Measurements from ENCODE around the gene ARHGEF4. TPM values are rescaled to one million over a fixed set of nuclear protein-coding genes. Genes with fewer than 3 reads are reported as not detected.
A peak's percentile ranks its signal among the peaks of the same experiment; 100 is the strongest.

ARHGEF4 gene
- total RNA-seq, 1 donor from 2014 or later: 2.6 TPM

- H3K9me3 Mint-ChIP-seq (ENCODE audit: unreplicated experiment): no peaks in the 10 kb centered on the region
- no peaks in the 10 kb centered on the region for H3K36me3 Mint-ChIP-seq (ENCODE audit: unreplicated experiment)
- peaks cover 2% of the 10 kb centered on the region for H3K27me3 Mint-ChIP-seq (ENCODE audit: unreplicated experiment)
- no peak overlapping the region for H3K4me3 Mint-ChIP-seq (ENCODE audit: unreplicated experiment)
- DNase-seq (ENCODE audit: extremely low spot score, unreplicated experiment): no peak
- TF ChIP-seq CTCF (IDR thresholded peaks at IDR 0.05): no peak
- H3K4me1 Mint-ChIP-seq (ENCODE audit: unreplicated experiment): no peaks in the 10 kb centered on the region
- H3K27ac Mint-ChIP-seq (ENCODE audit: unreplicated experiment): no peak overlapping the region
These were observed 140.8 kb downstream of the ARHGEF4 start for GRCh38 chr2:130977461-130978050.

GRCh38 chr2:130981667-130982066, 145.0 kb downstream of the ARHGEF4 start:
- no peak for TF ChIP-seq CTCF (IDR thresholded peaks at IDR 0.05)
- Mint-ChIP-seq H3K27me3 (ENCODE audit: unreplicated experiment) (peaks cover 6% of the 10 kb centered on the region), H3K4me1 (ENCODE audit: unreplicated experiment) (no peaks in the 10 kb centered on the region), H3K36me3 (ENCODE audit: unreplicated experiment) (no peaks in the 10 kb centered on the region), H3K9me3 (ENCODE audit: unreplicated experiment) (no peaks in the 10 kb centered on the region), H3K27ac (ENCODE audit: unreplicated experiment) (no peak overlapping the region), H3K4me3 (ENCODE audit: unreplicated experiment) (no peak overlapping the region)
- no peak for DNase-seq (ENCODE audit: extremely low spot score, unreplicated experiment)

DNA sequence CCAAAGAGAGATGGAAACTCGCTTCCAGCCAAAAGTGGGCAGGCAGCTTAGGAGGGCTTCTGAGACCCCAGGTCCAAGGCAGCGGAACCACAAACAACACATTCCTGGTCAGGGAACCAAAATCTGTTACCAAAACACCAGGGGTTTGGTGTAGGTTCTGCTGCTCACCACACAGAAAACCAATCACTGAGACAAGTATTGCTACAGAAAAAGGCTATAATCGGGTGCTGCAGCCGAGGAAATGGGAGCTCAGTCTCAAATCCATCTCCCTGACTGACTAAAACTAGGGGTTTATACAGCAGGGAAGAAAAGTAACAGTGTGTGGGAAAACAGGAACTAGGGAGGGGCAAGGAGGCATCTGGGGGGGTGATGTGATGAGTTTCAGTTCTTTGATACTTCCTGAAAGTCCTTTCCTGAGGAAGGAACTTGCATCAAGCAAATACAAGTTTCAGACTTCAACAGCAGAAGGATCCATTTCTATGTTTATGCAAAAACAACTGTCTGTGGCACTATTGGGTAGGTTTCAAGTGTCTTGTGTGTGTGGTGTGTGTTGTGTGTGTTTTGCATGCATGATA, 148.6 kb downstream of the ARHGEF4 start:
- no peak for TF ChIP-seq CTCF (IDR thresholded peaks at IDR 0.05)
- Mint-ChIP-seq H3K9me3 (ENCODE audit: unreplicated experiment) (no peaks in the 10 kb centered on the region), H3K4me1 (ENCODE audit: unreplicated experiment) (no peaks in the 10 kb centered on the region), H3K36me3 (ENCODE audit: unreplicated experiment) (no peaks in the 10 kb centered on the region), H3K27ac (ENCODE audit: unreplicated experiment) (no peak overlapping the region), H3K4me3 (ENCODE audit: unreplicated experiment) (no peak overlapping the region), H3K27me3 (ENCODE audit: unreplicated experiment) (peaks cover 6% of the 10 kb centered on the region)
- no peak for DNase-seq (ENCODE audit: extremely low spot score, unreplicated experiment)

- Mint-ChIP-seq H3K36me3 (ENCODE audit: unreplicated experiment) (no peaks in the 10 kb centered on the region), H3K27ac (ENCODE audit: unreplicated experiment) (no peak overlapping the region), H3K4me1 (ENCODE audit: unreplicated experiment) (no peaks in the 10 kb centered on the region), H3K4me3 (ENCODE audit: unreplicated experiment) (no peak overlapping the region), H3K27me3 (ENCODE audit: unreplicated experiment) (peaks cover 6% of the 10 kb centered on the region), H3K9me3 (ENCODE audit: unreplicated experiment) (no peaks in the 10 kb centered on the region)
- no peak for TF ChIP-seq CTCF (IDR thresholded peaks at IDR 0.05)
- DNase-seq (ENCODE audit: extremely low spot score, unreplicated experiment): peak; percentile 66
These were observed 149.3 kb downstream of the ARHGEF4 start for GRCh38 chr2:130985831-130986649.

- Mint-ChIP-seq H3K4me1 (ENCODE audit: unreplicated experiment) (no peaks in the 10 kb centered on the region), H3K27ac (ENCODE audit: unreplicated experiment) (no peak overlapping the region), H3K4me3 (ENCODE audit: unreplicated experiment) (no peak overlapping the region), H3K36me3 (ENCODE audit: unreplicated experiment) (no peaks in the 10 kb centered on the region), H3K27me3 (ENCODE audit: unreplicated experiment) (peaks cover 6% of the 10 kb centered on the region), H3K9me3 (ENCODE audit: unreplicated experiment) (no peaks in the 10 kb centered on the region)
- TF ChIP-seq CTCF (IDR thresholded peaks at IDR 0.05): no peak
- peak; percentile 70 for DNase-seq (ENCODE audit: extremely low spot score, unreplicated experiment)
These were observed 150.3 kb downstream of the ARHGEF4 start for GRCh38 chr2:130986890-130987493.

Measured in osteocyte (in vitro differentiated cells).